GM18870 (cell line): ENCODE data around the gene RUNX2.
"Not testable (repeated sequence)": the region's sequence is repeated elsewhere in the genome, so short reads cannot be mapped to it uniquely, and the experiment has no call there.

Experiments
- ATAC-seq: cut with Tn5 transposase; IDR thresholded peaks from one replicate; pipeline ENCODE4 v1.9.1; 2021; ENCODE audit warnings: moderate library complexity; ENCODE audit not compliant: unreplicated experiment

Gene RUNX2

GRCh38 chr6:45663251-45664221 lies 335.4 kb downstream of the RUNX2 start:
- no peak for ATAC-seq

GRCh38 chr6:45664707-45665106 lies 336.6 kb downstream of the RUNX2 start:
- no peak for ATAC-seq

DNA sequence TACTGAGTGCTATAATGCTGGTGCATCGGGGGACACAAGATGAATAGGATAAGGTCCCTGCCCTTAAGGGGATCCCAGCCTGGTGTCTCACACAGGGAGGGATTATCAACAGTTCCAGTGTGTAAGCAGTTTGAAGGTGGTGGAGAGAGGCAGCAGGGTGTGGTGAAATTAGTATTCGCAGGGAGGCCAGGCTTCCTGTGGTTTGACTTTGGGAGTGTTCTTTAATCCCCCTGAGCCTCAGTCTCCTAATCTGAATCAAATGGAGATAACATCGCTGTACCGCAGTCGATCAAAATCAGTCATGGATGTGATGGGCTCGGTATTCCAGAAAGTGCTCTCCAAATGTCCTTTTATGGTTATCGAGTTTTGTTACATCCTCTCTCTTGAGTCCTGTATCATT lies 337.7 kb downstream of the RUNX2 start:
- ATAC-seq, result no peak

DNA sequence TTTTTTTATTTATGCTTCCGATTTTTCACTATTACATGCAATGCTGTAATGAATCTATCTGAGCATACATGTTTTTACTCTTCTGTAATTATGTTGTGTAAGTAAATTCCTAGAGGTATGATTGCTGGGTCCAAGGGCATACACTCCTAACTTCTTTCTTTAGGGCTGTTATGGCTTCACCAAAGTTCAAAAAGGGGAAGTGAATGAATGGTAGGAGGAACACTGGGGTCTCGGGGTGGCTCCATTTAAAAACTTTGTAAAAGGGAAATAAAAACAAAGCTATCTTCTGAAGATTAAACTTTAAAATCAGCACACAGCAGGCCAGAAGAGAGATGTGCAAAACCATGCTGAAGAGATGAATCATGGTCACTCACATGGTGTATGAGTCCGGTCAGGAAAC lies 338.7 kb downstream of the RUNX2 start:
- ATAC-seq, result no peak

DNA sequence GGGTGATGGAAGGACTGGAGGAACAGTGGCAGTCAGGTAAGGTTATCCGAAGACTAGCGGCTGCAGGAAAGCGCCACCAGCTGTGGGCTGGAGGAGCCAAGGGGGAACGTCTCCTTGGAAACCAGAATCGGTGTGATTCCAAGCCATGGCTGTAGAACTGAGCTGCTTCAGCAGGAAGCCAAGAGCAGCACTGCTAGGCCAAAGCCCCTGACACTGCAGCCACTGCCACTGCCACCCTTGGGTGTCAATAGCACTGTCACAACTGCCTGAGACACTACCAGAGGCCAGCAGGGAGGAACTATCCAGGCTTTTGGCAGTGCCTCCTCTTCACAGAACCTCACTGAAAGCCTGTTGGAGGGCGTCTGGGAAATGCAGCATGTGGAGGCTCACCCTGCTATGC lies 339.2 kb downstream of the RUNX2 start:
- ATAC-seq, result no peak

GRCh38 chr6:45667766-45668165 lies 339.6 kb downstream of the RUNX2 start:
- no peak for ATAC-seq

- ATAC-seq, result no peak
Observed at GRCh38 chr6:45668705-45669104, 340.6 kb downstream of the RUNX2 start.

GRCh38 chr6:45673167-45673566 lies 345.0 kb downstream of the RUNX2 start:
- not testable (repeated sequence) for ATAC-seq

- ATAC-seq, result not testable (repeated sequence)
Observed at GRCh38 chr6:45675166-45675565, 347.0 kb downstream of the RUNX2 start.

DNA sequence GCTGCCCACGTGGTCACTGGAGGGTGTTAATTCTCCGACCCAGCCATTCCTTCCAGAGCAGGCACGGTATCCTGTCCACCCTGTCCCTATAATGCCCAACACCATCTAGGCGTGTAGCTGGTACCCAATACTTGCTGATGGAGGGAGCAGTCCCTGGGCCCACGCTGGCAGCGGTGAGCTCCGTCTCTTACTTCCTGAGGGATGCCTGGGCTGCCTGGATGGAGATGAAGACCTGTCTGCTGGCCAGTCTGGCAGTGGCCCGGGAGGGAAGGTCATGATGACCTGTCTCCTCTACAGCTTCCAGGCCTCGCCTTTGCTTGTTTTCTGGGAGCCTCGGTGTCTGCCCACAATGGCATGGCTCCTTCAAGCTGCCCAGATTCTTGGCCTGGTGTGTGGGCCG lies 347.5 kb downstream of the RUNX2 start:
- ATAC-seq, result no peak

- ATAC-seq, result no peak
Observed at GRCh38 chr6:45676380-45676779, 348.2 kb downstream of the RUNX2 start.

DNA sequence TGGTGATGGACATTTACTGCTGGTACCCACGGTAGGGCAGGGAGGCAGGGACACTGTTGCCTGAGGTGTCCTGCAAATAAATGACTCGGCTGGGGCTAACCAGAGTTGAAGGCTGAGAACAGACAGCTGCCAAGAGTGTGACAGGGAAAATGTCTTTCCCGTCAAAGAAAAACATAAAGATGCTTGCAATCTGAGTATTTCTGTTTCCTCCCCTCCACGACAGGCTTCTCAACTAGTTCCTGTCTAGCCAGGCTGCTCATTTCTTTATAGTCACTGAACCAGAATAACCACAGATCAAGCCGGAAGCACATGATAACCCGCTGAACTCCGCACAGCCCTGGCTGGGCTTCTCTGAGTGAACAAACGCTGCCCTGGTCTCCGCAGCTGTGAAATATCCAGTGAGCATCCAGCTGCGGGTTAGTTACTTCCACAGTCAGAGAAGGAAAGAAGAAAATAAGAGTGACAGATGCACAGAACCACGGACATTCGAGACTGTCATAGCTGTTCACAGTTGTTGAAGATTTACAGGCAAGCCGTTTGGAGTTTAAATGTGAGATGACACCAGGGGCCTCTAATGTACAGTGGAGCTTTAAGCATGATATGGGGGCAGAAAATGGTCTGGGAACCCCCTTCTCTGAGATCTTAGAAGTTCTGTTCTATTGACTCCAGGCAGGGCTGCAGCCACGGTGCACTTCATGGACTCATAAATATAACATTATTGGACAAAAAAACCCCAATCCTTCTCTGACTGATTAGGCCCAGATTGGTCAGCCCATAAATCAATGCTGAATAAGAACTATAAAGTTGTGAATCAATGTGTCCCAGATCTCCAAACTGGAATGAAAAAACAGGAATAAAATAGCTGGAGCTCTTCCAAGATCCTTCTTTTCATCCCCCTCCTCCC lies 349.5 kb downstream of the RUNX2 start:
- peak; percentile 55 for ATAC-seq

DNA sequence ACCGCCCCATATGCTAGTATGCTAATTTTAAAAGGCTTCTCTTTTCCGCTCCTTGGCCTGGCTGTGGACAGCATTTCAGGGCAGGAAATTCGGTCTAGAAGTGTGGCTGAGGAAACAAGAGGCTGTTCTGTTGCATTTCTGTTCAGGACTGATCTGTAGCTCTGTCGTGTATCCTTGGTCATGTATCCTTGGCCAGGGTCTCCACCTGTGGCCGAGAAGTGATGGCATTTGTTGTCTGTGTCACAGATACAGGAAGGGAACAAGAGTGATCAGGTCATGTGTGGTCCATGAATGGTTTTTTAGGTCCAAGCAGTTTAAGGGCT lies 350.1 kb downstream of the RUNX2 start:
- no peak for ATAC-seq

DNA sequence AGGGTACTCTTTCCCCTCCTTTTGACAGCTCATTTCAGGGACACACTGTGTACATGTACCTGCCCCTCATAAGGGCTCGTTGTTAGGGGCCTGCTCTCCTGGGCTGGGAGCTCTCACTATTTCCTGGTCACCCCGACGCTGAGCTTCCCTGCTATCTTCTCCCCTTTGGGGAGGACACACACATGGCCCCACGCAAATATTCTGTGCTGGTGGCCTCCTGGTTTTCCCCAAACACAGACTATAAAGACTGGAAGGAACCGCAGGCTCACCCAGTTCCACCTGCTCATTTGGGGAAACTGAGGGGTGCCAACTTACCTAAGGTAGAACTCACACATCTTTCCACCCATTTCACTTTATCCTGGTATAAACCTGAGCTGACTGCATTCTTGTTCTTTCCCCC lies 351.0 kb downstream of the RUNX2 start:
- ATAC-seq, result no peak

- no peak for ATAC-seq
Observed at GRCh38 chr6:45679631-45680030, 351.5 kb downstream of the RUNX2 start.

DNA sequence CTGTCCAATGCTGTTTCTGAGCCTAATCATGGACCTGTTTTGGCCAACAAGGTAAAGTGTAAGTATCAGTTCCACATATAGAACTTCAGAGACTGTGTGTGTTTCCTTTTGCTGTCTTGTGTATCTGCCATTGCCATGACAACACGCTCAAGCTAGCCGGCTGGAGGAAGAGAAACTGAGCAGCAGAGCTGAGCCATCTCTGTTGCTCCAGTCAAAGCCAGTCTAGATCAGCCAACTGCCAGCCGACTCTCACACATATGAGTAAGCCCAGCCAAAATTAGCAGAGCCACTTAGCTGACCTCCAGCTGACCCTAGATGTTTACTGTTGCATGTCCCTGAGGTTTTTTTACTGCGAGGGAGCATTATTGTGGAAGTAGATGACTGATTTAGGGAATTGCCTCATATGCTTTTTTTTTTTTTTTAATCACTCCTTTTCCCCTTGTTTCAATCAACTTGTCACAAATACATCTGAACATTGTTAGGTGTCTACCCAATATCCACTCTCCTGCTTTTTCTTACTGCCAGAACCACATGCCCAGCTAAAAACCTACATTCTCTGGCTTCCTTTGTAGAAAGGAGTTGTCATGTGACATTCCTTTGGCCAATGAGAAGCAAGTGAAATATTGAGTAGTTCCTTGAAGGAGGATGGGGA lies 353.9 kb downstream of the RUNX2 start:
- ATAC-seq, result peak; percentile 96

- no peak for ATAC-seq
Observed at GRCh38 chr6:45684476-45684875, 356.3 kb downstream of the RUNX2 start.

DNA sequence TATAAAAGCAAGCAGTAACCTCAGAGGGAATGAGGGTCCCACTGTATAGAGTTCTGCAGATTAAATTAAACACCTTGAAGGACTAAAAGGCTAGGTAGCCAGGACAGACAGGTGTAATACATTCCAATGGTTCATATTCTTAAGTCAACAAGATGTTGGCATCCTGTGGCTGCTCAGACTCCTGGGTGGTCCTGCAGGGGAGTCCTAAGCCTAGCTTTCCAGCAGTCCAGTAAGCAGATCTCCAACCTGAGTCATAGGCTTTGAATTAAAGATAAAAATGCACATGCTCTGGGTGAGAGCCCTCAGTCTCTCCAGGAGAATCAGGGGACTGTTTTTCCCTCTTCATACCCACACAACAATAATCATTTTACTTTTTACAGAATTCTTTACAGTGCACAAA lies 356.9 kb downstream of the RUNX2 start:
- no peak for ATAC-seq

DNA sequence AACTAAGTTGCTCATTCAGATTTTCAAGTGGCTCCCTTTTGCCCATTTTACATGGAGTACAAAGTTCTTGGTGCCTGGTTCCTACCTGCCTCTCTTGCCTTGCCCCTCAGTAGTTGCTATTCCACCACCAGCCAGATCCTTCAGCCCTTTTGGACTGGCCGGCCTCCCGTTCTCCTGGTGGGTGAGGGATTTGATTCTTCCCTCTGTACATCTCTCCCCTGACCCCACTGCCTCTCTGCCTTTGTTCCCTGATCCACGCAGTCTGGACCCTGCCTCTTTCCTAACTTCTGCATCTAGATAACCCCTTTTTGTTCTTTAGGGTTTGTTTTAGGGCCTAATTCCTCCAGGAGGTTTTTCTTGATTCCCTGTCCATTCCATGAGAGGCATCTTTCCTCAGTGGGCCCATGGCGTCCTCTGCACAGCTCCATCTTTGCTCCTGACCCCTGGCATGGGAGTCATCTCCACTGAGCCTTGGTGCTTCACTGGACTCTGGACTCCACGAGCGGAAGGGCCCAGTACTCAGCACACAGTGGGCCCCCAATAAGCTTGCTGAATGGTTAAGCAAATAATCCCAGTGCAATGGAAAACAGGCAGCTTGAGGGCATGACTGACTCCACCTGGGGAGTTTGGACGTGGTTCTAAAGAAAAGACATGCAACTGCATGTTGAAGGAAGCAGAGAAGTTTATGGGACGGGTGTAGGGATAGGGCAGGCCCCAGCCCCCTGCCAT lies 358.9 kb downstream of the RUNX2 start:
- no peak for ATAC-seq

DNA sequence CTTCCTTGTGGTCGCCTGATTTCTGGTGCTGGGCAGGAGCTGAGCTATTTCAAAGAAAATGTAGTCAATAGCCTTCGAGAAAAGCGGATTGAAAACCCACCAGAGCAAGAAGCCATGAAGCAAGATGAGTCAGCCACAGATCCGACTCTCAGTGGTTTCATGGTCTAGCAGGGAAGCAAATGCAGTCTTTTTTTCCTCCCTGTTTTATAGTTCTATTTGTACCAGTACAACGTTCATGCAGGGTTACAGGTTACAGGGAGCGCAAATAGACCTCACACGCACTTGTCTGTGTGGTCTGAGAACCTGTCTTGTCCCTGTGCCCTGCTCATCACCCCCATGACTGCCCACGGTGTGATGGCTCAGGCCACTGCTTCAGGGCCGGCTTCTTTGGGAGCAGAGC lies 359.4 kb downstream of the RUNX2 start:
- peak; percentile 90 for ATAC-seq

DNA sequence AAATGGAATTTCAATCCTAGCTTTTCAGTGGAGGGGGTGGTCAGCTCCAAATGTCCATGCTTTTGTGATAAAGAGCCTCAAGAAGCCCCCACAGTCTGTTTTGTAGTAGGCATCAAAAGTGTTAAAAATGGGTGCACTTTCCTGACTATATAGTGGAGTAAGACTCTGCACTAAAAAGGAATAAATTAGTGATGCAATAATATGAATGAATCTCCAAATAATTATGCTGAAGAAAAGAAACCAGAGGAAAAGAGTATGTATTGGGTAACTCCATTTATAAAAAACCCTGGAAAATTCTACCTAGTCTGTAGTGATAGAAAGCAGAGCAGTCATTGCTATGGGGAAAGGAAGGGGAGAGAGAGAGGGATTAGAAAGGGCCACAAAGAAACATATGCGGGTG lies 360.1 kb downstream of the RUNX2 start:
- no peak for ATAC-seq
